Measurements from ENCODE around the gene YBX1.
"Not testable (repeated sequence)": the region's sequence is repeated elsewhere in the genome, so short reads cannot be mapped to it uniquely, and the experiment has no call there.

YBX1 gene

GRCh38 chr1:42703888-42704464 lies 21.8 kb downstream of the YBX1 start:
- H3K18ac ChIP-seq (ENCODE audit: low read length), result no peak overlapping the region
- H3K9ac ChIP-seq (ENCODE audit: low read length), result no peak overlapping the region
- H3K56ac ChIP-seq (ENCODE audit: low read length), result no peak overlapping the region
- no peak overlapping the region for H3K4me2 ChIP-seq (ENCODE audit: low read length)
- no peak overlapping the region for H4K5ac ChIP-seq (ENCODE audit: low read length)
- no peak overlapping the region for H2BK5ac ChIP-seq (ENCODE audit: low read length)
- no peak for DNase-seq
- peaks cover 6% of the 10 kb centered on the region for H3K79me1 ChIP-seq (ENCODE audit: low read length)
- H3K4ac ChIP-seq (ENCODE audit: low read depth, low read length), result no peak overlapping the region
- no peaks in the 10 kb centered on the region for H3K4me1 ChIP-seq (ENCODE audit: control insufficient read depth, low read depth, low read length)
- H3K27ac ChIP-seq (ENCODE audit: low read depth, low read length), result no peak overlapping the region
- no peak overlapping the region for H2BK15ac ChIP-seq (replicated peaks; ENCODE audit: low read depth)
- WGBS (ENCODE audit: extremely low coverage, insufficient coverage, low lambda C conversion rate), result no CpG with 5 or more reads among the region's 7 CpGs
- no peak overlapping the region for H3K4me3 ChIP-seq (ENCODE audit: low read length)
- peaks cover 9% of the 10 kb centered on the region for H3K79me2 ChIP-seq (ENCODE audit: control insufficient read depth, insufficient read depth, low read length)
- H3K36me3 ChIP-seq (ENCODE audit: control insufficient read depth, insufficient read depth, low read length), result peaks cover 14% of the 10 kb centered on the region
- no peak overlapping the region for H2AK5ac ChIP-seq (ENCODE audit: low read length)
- H3K23ac ChIP-seq (ENCODE audit: low read length), result no peak overlapping the region
- no peak overlapping the region for H4K8ac ChIP-seq (ENCODE audit: low read depth, low read length)
- no peaks in the 10 kb centered on the region for H3K27me3 ChIP-seq (ENCODE audit: insufficient read depth, low read length, poor library complexity)
- no peak overlapping the region for H2BK120ac ChIP-seq (ENCODE audit: low read depth, low read length)

GRCh38 chr1:42712808-42713207 lies 30.6 kb downstream of the YBX1 start:
- H3K4me3 ChIP-seq (ENCODE audit: low read length); H4K8ac ChIP-seq (ENCODE audit: low read depth, low read length); H3K9ac ChIP-seq (ENCODE audit: low read length); H3K23ac ChIP-seq (ENCODE audit: low read length); H3K79me1 ChIP-seq (ENCODE audit: low read length); H3K36me3 ChIP-seq (ENCODE audit: control insufficient read depth, insufficient read depth, low read length); H3K27ac ChIP-seq (ENCODE audit: low read depth, low read length); H3K4me1 ChIP-seq (ENCODE audit: control insufficient read depth, low read depth, low read length); H3K18ac ChIP-seq (ENCODE audit: low read length); H3K56ac ChIP-seq (ENCODE audit: low read length); DNase-seq; H3K4me2 ChIP-seq (ENCODE audit: low read length); H2BK15ac ChIP-seq (replicated peaks; ENCODE audit: low read depth); H2BK5ac ChIP-seq (ENCODE audit: low read length); H3K4ac ChIP-seq (ENCODE audit: low read depth, low read length); H2BK120ac ChIP-seq (ENCODE audit: low read depth, low read length); H2AK5ac ChIP-seq (ENCODE audit: low read length); H4K5ac ChIP-seq (ENCODE audit: low read length); H3K79me2 ChIP-seq (ENCODE audit: control insufficient read depth, insufficient read depth, low read length); H3K27me3 ChIP-seq (ENCODE audit: insufficient read depth, low read length, poor library complexity): not testable (repeated sequence)
- no CpG with 5 or more reads among the region's 3 CpGs for WGBS (ENCODE audit: extremely low coverage, insufficient coverage, low lambda C conversion rate)

GRCh38 chr1:42713293-42713692 lies 31.1 kb downstream of the YBX1 start:
- H4K5ac ChIP-seq (ENCODE audit: low read length), result no peak overlapping the region
- H2BK5ac ChIP-seq (ENCODE audit: low read length), result no peak overlapping the region
- no peak for DNase-seq
- no peak overlapping the region for H3K4ac ChIP-seq (ENCODE audit: low read depth, low read length)
- no peak overlapping the region for H2AK5ac ChIP-seq (ENCODE audit: low read length)
- H3K27me3 ChIP-seq (ENCODE audit: insufficient read depth, low read length, poor library complexity), result no peaks in the 10 kb centered on the region
- no peak overlapping the region for H3K4me3 ChIP-seq (ENCODE audit: low read length)
- no peaks in the 10 kb centered on the region for H3K36me3 ChIP-seq (ENCODE audit: control insufficient read depth, insufficient read depth, low read length)
- no peak overlapping the region for H2BK15ac ChIP-seq (replicated peaks; ENCODE audit: low read depth)
- H3K18ac ChIP-seq (ENCODE audit: low read length), result no peak overlapping the region
- no peak overlapping the region for H4K8ac ChIP-seq (ENCODE audit: low read depth, low read length)
- no peak overlapping the region for H3K9ac ChIP-seq (ENCODE audit: low read length)
- no peak overlapping the region for H2BK120ac ChIP-seq (ENCODE audit: low read depth, low read length)
- H3K23ac ChIP-seq (ENCODE audit: low read length), result no peak overlapping the region
- no peak overlapping the region for H3K4me2 ChIP-seq (ENCODE audit: low read length)
- H3K79me1 ChIP-seq (ENCODE audit: low read length), result peaks cover 3% of the 10 kb centered on the region
- H3K27ac ChIP-seq (ENCODE audit: low read depth, low read length), result no peak overlapping the region
- H3K79me2 ChIP-seq (ENCODE audit: control insufficient read depth, insufficient read depth, low read length), result peaks cover 2% of the 10 kb centered on the region
- H3K4me1 ChIP-seq (ENCODE audit: control insufficient read depth, low read depth, low read length), result no peaks in the 10 kb centered on the region
- H3K56ac ChIP-seq (ENCODE audit: low read length), result no peak overlapping the region

DNA sequence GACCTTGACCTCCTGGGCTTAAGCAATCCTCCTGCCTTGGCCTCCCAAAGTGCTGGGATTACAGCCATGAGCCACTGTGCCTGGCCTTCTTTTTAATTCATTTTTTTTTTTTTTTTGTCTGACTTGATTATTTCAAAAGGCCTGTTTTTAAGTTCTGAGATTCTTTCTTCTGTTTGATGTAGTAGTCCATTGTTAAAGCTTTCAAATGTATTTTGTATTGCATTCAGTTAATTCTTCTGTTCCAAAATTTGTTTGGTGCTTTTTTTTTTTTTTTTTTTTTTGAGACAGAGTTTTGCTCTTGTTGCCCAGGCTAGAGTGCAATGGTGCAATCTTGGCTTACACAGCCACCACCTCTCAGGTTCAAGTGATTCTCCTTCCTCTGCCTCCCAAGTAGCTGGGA lies 32.2 kb downstream of the YBX1 start:
- DNase-seq; H3K23ac ChIP-seq (ENCODE audit: low read length); H3K9ac ChIP-seq (ENCODE audit: low read length); H3K79me1 ChIP-seq (ENCODE audit: low read length); H2BK5ac ChIP-seq (ENCODE audit: low read length); H2AK5ac ChIP-seq (ENCODE audit: low read length); H3K4me1 ChIP-seq (ENCODE audit: control insufficient read depth, low read depth, low read length); H3K56ac ChIP-seq (ENCODE audit: low read length); H2BK15ac ChIP-seq (replicated peaks; ENCODE audit: low read depth); H4K8ac ChIP-seq (ENCODE audit: low read depth, low read length); H3K18ac ChIP-seq (ENCODE audit: low read length); H3K4me3 ChIP-seq (ENCODE audit: low read length); H3K36me3 ChIP-seq (ENCODE audit: control insufficient read depth, insufficient read depth, low read length); H3K27me3 ChIP-seq (ENCODE audit: insufficient read depth, low read length, poor library complexity); H4K5ac ChIP-seq (ENCODE audit: low read length); H2BK120ac ChIP-seq (ENCODE audit: low read depth, low read length); H3K79me2 ChIP-seq (ENCODE audit: control insufficient read depth, insufficient read depth, low read length); H3K4me2 ChIP-seq (ENCODE audit: low read length); H3K27ac ChIP-seq (ENCODE audit: low read depth, low read length); H3K4ac ChIP-seq (ENCODE audit: low read depth, low read length): not testable (repeated sequence)

DNA sequence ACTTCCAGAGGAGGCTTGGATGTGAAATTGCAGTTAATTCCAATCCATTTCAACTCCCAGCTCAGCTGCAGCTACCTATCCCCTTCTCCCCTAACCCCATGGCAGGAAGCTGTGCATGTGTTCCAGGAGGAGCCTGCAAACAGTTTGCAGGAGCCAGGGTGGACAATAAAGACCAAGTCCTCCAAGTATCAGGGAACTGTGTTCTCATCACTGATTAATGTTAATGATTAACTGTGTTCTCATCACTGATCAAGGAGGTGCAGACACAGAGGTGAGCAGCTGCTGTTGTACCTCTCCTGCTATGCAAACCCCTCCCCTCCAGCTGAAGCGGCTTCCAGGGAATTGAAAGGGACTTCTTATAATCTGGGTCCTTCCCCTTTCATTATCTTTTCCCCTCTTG lies 38.6 kb downstream of the YBX1 start:
- no CpG with 5 or more reads among the region's 1 CpG for WGBS (ENCODE audit: extremely low coverage, insufficient coverage, low lambda C conversion rate)
- Histone ChIP-seq H3K4me1 (ENCODE audit: control insufficient read depth, low read depth, low read length) (no peaks in the 10 kb centered on the region), H4K5ac (ENCODE audit: low read length) (no peak overlapping the region), H3K18ac (ENCODE audit: low read length) (no peak overlapping the region), H3K23ac (ENCODE audit: low read length) (no peak overlapping the region), H2AK5ac (ENCODE audit: low read length) (no peak overlapping the region), H2BK5ac (ENCODE audit: low read length) (no peak overlapping the region), H3K36me3 (ENCODE audit: control insufficient read depth, insufficient read depth, low read length) (no peaks in the 10 kb centered on the region), H3K79me1 (ENCODE audit: low read length) (peaks cover 1% of the 10 kb centered on the region), H2BK120ac (ENCODE audit: low read depth, low read length) (no peak overlapping the region), H3K4ac (ENCODE audit: low read depth, low read length) (no peak overlapping the region), H4K8ac (ENCODE audit: low read depth, low read length) (no peak overlapping the region), H3K4me2 (ENCODE audit: low read length) (no peak overlapping the region), H3K4me3 (ENCODE audit: low read length) (no peak overlapping the region), H3K79me2 (ENCODE audit: control insufficient read depth, insufficient read depth, low read length) (no peaks in the 10 kb centered on the region), H3K56ac (ENCODE audit: low read length) (no peak overlapping the region), H2BK15ac (replicated peaks; ENCODE audit: low read depth) (no peak overlapping the region), H3K27me3 (ENCODE audit: insufficient read depth, low read length, poor library complexity) (no peaks in the 10 kb centered on the region), H3K9ac (ENCODE audit: low read length) (no peak overlapping the region), H3K27ac (ENCODE audit: low read depth, low read length) (no peak overlapping the region)
- no peak for DNase-seq

DNA sequence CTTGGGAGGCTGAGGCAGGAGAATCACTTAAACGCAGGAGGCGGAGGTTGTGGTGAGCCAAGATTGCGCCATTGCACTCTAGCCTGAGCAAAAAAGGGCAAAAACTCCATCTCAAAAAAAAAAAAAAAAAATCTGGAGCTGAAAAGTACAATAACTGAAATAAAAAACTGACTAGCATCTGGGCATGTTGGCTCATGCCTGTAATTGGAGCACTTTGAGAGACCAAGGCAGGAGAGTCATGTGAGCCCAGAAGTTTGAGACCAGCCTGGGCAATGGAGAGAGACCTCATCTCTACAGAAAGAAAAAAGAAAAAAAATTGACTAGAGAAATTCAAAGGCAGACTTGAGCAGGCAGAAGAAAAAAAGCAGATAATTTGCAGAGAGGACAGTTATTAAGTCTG lies 39.7 kb downstream of the YBX1 start:
- WGBS (ENCODE audit: extremely low coverage, insufficient coverage, low lambda C conversion rate), result no CpG with 5 or more reads among the region's 3 CpGs
- no peak overlapping the region for H3K27ac ChIP-seq (ENCODE audit: low read depth, low read length)

More for the DNA sequence above, 39.7 kb downstream of the YBX1 start:
- Histone ChIP-seq H3K4ac (ENCODE audit: low read depth, low read length) (no peak overlapping the region), H2BK120ac (ENCODE audit: low read depth, low read length) (no peak overlapping the region), H3K79me1 (ENCODE audit: low read length) (no peaks in the 10 kb centered on the region), H2BK15ac (replicated peaks; ENCODE audit: low read depth) (no peak overlapping the region), H3K4me3 (ENCODE audit: low read length) (no peak overlapping the region), H3K27me3 (ENCODE audit: insufficient read depth, low read length, poor library complexity) (no peaks in the 10 kb centered on the region), H3K4me1 (ENCODE audit: control insufficient read depth, low read depth, low read length) (no peaks in the 10 kb centered on the region), H2AK5ac (ENCODE audit: low read length) (no peak overlapping the region), H3K36me3 (ENCODE audit: control insufficient read depth, insufficient read depth, low read length) (no peaks in the 10 kb centered on the region), H3K18ac (ENCODE audit: low read length) (no peak overlapping the region), H2BK5ac (ENCODE audit: low read length) (no peak overlapping the region), H3K79me2 (ENCODE audit: control insufficient read depth, insufficient read depth, low read length) (no peaks in the 10 kb centered on the region), H3K56ac (ENCODE audit: low read length) (no peak overlapping the region), H3K9ac (ENCODE audit: low read length) (no peak overlapping the region), H4K8ac (ENCODE audit: low read depth, low read length) (no peak overlapping the region), H3K23ac (ENCODE audit: low read length) (no peak overlapping the region), H4K5ac (ENCODE audit: low read length) (no peak overlapping the region), H3K4me2 (ENCODE audit: low read length) (no peak overlapping the region)
- no peak for DNase-seq

All from mesendoderm (in vitro differentiated cells).